Mucosa of gallbladder (tissue), 1 donor: ENCODE results near the gene CHRNA10. TPM values are rescaled to one million over a fixed set of nuclear protein-coding genes. Genes with fewer than 3 reads are reported as not detected.
A peak's percentile ranks its signal among the peaks of the same experiment; 100 is the strongest.
"Not testable (repeated sequence)": the region's sequence is repeated elsewhere in the genome, so short reads cannot be mapped to it uniquely, and the experiment has no call there.

Experiments used
- DNase-seq: peaks from one replicate; pipeline ENCODE4 v3.0.0-alpha.2; 2020; ENCODE audit warnings: low spot score
- total RNA-seq: library from RNA; stranded (reverse); gene quantifications from one replicate; pipeline ENCODE4 v1.2.1, GENCODE V29; 2021
- donor health status: DM: no; HTN: no; CAD: no.

CHRNA10 gene
- total RNA-seq, 1 donor from 2014 or later: 1.8 TPM

DNA sequence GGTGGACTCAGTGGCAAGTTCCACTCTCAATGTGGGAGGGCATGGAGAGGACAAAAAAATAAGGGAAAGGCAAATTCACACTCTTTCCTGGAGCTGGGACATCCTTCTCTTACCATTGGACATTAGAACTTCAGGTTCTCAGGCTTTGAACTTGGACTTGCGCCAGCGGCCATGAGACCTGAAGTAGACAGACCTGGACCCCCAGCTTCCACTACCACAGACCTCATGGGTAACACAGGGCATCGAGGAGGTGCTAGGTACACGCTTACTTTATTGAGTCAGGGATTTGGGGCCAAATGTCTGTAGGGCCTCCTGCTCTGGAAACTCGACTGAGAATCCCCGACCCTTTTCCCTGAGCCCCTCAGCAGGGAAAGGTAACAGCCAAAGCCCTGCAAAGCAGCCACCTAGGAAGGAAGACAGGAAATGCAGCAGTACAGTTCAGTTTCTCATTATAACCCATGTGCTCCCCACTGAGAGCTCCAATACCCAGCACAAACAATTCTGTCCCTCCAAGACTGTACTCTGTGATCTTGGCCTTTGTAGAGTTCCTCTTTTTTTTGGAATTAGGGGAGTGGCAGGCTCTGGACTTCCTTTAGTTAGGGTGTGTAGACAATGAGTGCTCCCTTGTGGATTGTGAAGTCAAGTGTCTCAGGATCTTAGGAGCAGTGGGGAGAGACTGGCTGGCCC, 5.7 kb downstream of the CHRNA10 start:
- DNase-seq: no peak

DNA sequence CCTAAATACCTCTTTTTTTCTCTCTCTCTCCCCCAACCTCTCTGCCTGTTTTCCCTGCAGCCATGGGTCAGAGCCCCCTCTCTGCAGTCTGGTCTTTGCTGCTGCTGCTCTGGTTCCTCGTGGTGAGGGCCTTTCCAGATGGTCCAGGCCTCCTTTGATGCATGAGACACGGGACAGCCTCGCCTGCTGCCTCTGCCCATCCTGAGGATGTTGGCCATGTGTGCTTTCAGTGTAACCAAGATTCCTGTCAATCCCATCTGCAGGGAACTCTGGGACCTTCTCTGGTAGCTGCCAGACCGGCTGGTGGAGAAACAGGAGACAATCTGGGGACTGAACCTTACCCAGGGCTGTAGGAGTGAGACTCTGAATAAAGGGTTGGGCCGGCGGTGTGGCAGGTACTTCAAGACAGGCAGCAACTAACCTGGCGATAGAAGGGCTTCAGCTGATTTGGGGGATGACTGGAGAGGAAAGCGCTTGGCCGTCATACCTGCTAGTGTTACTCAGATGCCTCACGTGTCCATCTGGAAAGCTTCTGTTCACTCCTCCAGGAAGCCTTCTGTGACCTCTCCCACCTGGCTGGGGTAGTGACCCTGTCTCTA, 7.1 kb downstream of the CHRNA10 start:
- DNase-seq: no peak

DNA sequence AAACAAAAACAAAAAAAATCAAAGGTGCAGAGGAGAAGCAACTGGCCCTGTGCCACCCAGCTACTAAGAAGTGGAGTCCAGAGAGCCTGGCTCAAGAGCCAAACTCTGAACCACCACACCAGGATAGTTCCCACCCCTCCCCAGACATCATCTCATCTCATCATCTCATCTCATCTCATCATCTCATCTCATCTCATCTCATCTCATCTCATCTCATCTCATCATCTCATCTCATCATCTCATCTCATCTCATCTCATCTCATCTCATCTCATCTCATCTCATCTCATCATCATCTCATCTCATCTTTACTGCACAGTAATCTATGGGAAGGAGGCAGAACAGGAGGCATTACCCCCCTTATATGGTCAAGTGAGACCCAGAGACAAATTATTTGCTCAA, 8.3 kb downstream of the CHRNA10 start:
- DNase-seq: no peak

DNA sequence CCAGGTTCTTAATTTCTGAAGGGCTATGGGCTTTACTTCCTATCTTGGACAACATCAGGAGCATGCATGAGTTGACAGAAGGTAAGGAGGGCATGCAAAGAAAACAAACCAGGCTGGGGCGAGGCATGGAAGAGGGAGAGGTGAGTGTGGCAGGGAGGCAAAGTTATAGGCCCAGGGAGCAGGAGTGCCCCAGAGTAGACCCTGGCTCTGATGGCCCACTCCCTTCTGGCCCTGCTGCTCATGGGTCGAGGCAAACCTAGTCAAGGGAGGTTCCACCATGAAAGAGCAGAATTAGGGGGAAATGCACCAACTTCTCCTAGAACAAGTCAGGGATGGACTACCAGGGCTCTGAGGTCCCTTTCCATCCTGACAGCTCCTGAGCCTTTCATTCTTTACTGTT, 10.2 kb downstream of the CHRNA10 start:
- DNase-seq: no peak

DNA sequence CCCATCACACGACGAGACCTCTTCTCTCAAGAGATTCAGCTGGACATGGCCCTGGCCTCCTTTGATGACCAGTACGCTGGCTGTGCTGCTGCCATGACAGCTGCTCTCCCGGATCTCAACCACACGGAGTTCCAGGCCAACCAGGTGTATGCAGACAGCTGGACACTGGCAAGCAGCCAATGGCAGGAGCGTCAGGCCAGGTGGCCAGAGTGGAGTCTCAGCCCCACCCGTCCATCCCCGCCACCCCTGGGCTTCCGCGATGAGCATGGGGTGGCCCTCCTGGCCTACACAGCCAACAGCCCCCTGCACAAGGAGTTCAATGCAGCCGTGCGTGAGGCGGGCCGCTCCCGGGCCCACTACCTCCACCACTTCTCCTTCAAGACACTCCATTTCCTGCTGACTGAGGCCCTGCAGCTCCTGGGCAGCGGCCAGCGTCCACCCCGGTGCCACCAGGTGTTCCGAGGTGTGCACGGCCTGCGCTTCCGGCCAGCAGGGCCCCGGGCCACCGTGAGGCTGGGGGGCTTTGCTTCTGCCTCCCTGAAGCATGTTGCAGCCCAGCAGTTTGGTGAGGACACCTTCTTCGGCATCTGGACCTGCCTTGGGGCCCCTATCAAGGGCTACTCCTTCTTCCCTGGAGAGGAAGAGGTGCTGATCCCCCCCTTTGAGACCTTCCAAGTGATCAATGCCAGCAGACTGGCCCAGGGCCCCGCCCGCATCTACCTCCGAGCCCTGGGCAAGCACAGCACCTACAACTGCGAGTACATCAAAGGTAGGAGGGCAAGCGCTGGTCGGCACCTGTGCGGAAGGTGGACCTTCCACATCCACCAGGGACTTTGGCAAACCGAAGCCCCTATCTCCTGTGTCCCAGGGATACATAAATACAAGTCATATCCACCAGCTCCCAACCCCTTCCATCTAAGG, 11.3 kb downstream of the CHRNA10 start:
- DNase-seq: no peak

DNA sequence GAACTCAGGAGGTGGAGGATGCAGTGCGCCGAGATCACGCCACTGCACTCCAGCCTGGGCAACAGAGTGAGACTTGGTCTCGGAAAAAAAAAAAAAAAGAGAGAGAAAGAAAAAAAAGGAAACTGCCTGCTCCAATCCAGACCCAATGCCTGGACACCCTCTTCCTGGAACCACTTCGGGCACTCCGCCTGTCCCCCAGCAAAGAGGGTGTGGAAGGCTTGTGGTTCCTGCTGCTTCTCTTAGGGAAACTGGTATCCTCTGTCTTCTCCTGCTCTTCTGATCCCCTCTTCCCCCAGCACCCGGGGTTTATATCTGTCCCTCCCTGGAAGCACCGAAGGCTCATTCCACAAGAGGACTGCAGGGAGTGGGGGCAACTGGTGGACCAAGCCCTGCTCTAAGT, 12.9 kb downstream of the CHRNA10 start:
- no peak for DNase-seq

DNA sequence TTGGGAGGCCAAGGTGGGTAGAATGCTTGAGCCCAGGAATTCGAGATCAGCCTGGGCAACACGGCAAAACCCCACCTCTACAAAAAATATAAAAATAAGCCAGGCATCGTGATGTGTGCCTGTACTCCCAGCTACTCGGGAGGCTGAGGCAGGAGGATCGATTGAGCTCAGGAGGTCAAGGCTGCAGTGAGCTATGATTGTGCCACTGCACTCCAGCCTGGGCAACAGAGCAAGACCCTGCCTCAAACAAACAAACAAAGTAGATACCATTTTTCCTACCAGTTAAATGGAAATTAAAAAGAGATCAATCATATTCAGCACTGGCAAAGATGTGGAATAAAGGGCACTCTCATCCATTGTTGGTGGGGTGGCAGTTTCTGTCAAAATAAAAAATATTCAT, 13.9 kb downstream of the CHRNA10 start:
- not testable (repeated sequence) for DNase-seq

DNA sequence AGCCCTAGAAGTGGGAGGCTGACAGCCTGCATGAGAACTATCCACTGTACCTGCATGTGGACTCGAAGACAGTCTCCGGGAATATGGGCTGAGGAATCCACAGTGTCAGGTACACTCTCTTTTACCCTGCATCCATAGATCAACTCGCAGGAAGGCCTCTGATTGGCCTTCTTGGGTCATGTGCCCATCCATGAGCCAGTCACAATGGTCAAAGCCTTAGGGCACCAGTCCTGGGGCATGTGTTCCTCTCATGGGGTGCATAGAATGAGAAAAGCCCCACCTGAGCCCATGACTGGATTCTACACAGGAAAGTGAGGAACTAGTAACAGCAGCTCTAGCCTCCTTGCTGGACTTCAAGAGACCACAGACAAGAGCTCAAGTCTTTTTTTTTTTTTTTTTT, 15.6 kb downstream of the CHRNA10 start:
- no peak for DNase-seq

DNA sequence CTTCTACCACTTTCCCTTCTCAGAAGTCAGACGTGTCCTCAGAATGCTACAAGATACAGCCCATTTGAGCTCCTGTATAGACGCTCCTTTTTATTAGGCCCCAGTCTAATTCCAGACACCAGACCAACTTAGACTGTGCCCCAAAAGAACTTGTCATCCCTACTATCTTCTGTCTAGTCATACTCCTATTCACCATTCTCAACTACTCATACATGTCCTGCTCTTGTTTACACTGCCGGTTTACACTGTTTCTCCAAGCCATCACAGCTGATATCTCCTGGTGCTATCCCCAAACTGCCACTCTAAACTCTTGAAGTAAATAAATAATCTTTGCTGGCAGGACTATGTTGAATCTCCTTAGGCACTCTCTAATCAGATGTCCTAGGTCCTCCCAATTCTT, 18.7 kb downstream of the CHRNA10 start:
- not testable (repeated sequence) for DNase-seq

DNA sequence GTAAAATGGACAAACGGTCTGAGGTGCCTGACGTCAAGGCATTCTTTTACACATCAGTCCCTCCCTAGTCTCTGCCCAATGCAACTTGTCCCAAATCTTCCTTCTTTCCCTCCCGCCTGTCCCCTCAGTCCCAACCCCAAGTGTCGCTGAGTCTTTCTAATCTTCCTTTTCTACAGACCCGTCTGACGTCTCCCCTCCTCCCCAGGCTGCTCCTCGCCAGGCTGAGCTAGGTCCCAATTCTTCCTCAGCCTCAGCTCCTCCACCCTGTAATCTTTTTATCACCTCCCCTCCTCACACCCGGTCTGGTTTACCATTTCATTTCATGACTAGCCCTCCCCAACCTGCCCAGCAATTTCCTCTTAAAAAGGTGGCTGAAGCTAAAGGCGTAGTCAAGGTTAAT, 21.8 kb downstream of the CHRNA10 start:
- DNase-seq: not testable (repeated sequence)

DNA sequence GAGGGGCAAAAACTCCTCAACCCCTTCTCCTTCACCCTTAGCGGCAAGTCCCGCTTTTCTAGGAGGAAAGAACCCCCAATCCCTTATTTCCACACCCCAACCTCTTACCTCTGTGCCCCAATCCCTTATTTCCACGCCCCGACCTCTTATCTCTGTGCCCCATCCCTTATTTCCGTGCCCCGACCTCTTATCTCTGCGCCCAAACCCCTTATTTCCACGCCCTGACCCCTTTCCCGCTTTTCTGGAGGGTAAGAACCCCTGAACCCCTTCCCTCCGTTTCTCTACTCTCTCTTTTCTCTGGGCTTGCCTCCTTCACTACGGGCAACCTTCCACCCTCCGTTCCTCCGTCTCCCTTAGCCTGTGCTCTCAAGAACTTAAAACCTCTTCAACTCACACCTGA, 22.3 kb downstream of the CHRNA10 start:
- DNase-seq: not testable (repeated sequence)

DNA sequence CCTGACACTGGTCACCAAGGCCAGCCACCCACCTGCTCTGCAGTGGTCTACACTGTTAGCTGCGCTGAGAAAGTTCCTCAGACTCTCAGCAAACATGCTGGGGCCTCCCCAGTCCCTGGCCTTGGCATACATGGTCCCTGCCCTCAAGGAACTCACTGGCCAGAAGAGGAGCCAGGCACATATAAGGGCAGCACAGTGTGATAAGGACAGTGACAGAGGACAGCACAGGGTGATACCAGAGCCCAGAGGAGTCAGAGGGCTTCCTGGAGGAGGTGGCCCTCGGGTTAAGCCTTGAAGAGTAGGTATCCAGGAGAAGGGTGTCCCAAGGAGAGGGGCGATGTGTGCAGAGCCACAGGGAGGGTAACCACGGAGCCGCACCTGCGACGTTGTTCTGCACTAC, 25.6 kb downstream of the CHRNA10 start:
- no peak for DNase-seq

DNA sequence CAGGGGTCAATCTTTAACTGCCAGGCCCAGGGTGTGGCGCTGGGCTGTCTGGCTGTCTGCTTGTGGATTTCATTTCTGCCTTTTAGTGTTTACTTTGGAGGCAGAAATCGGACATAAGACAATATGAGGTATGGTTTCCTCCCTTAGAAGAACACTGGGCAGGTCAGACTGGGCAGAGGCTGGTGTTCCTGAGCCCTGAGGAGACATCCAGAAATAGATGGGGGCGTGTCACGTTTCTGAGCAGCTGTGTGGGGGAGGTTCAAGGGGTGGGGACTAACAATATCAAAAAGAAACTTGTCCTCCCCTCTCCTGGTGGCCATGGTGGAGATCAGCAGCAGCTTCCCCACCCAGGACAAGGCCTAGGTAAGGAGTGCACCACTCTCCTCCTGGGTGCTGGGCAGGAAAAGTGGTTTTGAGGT, 26.4 kb downstream of the CHRNA10 start, which contains the start of gene ART1:
TSS of gene ART1 (plus strand) at position 312 of the 419 bp plus-strand sequence. CDS start 14,086 bp downstream, outside the sequence.
- no peak for DNase-seq

DNA sequence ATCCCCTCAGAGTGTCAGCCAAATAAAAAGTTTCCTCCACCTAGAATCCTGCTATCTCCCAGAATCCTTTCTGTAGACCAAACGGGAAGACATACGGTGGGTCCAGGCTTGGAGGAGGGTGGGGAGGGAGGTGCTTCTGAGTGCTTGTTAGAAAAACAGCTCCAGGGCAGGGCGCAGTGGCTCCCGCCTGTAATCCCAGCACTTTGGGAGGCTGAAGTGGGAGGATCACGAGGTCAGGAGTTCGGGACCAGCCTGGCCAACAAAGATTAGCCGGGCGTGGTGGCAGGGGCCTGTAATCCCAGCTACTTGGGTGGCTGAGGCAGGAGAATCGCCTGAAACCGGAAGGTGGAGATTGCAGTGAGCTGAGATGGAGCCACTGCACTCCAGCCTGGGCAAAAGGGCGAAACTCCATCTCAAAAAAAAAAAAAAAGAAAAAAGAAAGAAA, 28.1 kb downstream of the CHRNA10 start:
- not testable (repeated sequence) for DNase-seq

DNA sequence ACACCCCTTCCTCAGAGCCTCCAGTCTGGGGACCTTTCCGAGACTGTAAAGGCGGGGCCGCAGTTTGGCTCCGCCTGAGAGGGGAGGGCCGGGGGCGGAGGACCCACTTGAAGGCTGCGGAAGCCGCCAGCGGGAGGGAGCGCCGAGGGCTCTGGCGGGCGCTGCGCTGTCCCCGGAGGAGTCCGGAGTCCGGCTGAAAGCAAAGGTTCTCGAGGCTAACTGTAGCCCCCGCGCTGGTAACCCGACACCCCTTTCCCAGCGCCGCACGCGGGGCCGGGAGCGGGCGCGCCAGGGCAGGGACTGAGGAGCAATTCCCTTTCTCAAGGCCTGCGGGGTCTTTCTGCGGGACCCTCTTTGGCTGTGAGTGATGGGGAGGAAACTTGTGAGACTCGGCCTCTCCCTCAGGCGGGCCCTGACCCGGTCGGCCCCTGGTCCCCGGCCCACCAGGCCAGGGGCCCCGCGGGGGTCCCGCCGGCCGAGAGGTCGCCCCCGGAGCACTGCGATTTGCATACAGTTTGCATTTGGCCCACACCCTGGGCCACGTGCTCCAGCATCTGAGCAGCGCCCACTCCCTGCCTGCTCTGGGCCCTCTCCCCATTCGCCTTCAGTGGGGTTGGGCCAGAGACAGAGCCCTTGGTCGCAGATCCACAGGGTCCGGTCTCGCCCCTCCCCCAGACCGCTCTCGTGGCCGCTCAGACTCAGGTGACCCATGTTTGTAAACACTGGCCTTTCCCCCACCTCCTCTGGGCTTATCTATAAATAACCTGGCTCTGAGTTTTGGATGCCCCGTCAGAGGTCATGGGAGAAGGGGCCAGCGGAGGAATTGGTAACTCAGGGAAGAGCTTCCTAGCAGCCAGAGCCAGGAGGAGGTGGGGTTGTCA, 28.9 kb downstream of the CHRNA10 start:
- peak; percentile 73 for DNase-seq

DNA sequence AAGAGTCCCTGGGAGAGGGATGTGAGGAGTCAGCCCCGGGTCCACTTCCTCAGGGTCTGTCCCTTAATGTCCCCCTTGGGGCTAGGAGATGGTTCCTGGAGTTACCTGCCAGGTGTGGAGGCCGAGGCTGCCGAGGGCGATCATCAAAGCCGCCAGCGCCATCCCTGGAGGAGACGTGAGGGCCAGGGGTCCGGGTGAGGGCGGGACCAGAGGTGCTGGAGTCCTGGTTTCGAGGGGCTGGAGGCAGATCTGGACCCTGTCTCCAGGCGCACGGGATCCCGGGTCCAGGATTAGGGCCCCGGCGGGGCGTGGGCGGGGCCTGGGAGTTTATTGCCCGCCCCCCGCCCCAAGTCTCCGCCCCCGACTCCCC, 29.5 kb downstream of the CHRNA10 start, which contains the start of gene ART5:
TSS of gene ART5 (minus strand) at position 292 of the 370 bp plus-strand sequence. CDS start at position 162, 130 bp downstream.
- no peak for DNase-seq

DNA sequence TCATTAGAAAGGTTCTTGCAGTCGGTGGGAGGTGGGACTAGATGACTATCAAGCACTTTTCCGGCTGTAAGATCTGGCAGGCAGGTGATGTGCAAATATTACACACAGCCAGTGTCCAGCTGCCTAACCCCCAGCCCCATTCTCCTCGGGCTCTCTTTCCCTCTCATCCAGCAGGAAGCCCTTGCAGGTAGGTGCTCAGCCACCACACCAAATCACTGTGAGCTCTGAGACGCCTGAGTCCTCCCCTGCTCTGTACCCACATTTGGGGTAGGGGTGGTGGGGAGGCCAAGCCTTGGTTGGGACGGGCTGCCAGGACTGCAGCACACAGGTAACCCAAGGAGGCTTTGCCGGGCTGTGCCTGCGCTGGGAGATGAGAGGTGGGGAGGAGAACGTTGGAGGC, 30.0 kb downstream of the CHRNA10 start:
- no peak for DNase-seq

DNA sequence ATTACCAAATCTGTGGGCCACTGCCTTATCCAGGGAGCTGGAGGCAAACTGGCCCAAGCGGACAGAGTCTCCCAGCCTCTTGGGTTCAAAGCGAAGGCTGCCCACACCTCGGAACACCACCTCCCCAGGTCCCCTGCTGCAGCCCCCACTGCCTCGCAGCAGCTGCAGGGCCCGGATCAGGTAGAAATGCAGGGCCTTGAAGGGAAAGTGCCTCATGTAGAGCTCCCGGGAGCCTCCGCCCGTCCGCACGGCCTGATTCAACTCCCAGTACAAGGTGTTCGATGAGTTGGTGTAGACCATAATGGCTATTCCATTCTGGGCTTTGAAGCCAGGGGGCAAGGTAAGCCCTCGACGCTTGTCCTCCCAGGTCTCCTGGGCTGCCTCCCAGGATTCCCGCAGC, 31.3 kb downstream of the CHRNA10 start:
- DNase-seq: no peak

DNA sequence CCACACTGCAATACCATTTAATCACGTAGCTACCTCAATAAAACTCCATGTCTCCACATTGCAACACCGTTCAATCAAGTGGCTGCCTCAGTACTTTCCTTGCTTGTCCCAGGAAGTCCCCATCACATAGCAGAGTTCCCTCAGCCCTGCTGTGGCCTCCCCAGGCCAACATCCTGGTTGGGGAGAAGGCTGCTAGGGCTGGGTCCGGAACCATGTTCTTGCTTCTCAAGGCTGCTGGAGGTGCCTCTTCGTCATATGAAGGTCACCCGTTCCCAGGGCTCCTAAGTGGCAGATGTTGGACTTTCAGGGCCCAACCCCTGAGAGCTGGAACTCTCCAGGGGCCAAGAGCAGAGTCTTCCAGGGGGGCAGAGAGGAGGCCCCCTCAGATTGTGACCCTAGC, 32.7 kb downstream of the CHRNA10 start:
- DNase-seq: no peak

DNA sequence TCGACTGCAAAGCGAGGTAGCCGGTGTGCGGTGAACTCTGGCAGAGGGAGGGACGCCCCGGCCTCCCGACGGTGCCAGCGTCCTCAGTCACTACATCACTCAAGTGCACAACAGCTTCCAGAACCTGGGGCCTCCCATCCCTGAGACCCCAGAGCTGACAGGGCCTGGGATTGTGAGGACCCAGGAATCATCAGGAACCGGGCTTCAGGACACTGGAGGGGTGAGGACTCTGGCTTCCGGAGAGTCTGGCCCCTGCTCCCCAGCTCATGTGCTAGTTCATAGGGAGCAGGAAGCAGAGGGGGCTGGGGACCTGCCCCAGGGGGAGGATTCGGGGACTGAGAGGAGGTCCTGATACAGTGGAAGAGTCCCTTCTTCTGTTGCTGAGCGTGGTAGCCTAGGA, 34.0 kb downstream of the CHRNA10 start:
- no peak for DNase-seq

DNA sequence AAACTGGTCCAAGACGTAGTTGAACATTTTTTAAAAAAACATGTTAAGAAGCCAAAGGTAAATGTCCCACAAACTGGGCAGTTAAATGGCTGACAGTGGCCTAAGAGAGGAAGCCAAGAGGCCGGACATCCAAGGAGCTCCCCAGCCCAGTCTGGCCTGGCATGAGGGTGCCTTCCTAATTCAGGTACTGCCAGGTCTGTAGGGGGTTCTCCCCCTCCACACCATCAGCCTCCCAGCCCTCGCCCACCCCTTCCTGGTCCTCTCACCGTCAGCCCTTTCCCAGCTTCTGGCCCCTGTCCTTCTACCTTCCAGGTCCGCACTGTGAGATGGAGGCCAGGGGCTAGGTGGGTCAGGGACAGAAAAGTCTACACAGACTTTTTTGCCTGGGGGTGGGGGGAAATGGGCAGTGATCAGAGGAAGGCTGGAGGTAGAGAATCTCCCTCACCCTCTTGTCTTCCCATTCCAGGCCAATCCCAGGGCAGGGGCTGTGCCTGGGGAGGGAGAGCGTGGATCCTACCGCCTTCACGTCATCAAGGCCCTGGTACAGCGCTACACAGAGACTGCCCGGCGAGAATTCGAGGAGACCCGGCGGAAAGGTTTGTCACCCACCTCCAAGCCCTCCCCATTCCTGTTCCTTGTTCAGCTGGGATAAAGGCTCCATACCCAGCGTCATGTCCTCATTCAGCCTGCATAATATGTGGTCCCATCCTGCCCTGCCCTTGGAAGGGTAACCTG, 35.4 kb downstream of the CHRNA10 start:
- DNase-seq: no peak
